Stimulated activated CD4-positive, alpha-beta T cell treated with anti-CD3 and anti-CD28 coated beads, Interleukin-4, amount 100 ng/mL, for 1 hour (primary cell): ENCODE data around the gene UVSSA.
A peak's percentile ranks its signal among the peaks of the same experiment; 100 is the strongest.
"Not testable (repeated sequence)": the region's sequence is repeated elsewhere in the genome, so short reads cannot be mapped to it uniquely, and the experiment has no call there.

Experiments
- DNase-seq: peaks from one replicate; pipeline ENCODE4 v3.0.0-alpha.2; 2020

The UVSSA gene

DNA sequence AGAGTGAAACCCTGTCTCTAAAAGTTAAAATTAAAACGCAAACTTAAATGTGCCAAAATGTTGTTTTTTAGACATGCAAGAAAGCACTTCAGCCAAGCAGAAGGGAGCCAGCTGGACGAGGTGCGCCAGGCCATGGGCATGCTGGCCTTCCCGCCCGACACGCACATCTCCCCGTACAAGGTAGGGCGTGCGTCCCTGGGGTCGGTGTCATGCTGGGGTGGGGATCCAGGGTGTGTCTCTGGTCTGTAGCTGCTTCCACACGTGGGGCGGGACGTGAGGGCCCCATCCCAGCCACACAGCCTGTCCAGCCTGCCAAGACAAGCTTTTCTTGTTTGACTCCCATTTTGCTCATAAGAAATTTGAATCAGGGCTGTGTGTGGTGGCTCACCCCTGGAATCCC, 14.3 kb upstream of the UVSSA start:
- no peak for DNase-seq

DNA sequence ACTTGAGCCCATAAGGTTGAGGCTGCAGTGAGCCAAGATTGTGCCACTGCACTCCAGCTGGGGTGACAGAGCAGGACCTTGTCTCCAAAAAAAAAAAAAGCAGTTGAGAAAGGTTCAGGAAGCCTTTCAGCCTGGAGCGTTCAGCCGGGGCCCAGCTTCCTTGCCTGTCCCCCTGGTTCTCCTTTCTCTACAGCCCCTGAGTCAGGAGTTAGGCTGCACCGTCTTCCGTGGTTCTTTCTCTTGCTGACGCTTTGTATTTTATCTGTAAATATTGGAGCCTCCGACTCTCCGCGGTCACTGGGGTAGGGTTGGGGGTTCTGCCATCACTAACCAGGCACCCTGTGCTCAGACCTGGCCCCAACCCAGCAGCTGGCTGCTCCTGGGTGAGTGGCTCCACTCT, 13.8 kb upstream of the UVSSA start:
- no peak for DNase-seq

GRCh38 chr4:1333851-1334578, 13.0 kb upstream of the UVSSA start:
- not testable (repeated sequence) for DNase-seq

DNA sequence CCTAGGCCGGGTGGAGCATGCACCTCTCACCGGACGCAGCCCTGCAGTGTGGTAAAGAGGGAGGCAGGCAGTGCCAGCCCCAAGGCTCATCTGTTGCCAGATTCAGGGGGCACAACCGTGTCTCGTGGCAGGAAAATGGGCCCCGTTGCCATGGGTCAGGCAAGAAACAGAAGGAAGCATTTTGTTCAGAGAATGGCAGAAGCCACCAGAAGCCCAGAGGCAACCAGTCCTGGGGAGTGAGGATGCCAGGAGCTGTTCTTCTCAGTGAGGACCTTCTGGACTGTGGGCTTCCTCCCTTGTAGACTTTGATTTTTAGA, 12.5 kb upstream of the UVSSA start:
- DNase-seq: no peak

DNA sequence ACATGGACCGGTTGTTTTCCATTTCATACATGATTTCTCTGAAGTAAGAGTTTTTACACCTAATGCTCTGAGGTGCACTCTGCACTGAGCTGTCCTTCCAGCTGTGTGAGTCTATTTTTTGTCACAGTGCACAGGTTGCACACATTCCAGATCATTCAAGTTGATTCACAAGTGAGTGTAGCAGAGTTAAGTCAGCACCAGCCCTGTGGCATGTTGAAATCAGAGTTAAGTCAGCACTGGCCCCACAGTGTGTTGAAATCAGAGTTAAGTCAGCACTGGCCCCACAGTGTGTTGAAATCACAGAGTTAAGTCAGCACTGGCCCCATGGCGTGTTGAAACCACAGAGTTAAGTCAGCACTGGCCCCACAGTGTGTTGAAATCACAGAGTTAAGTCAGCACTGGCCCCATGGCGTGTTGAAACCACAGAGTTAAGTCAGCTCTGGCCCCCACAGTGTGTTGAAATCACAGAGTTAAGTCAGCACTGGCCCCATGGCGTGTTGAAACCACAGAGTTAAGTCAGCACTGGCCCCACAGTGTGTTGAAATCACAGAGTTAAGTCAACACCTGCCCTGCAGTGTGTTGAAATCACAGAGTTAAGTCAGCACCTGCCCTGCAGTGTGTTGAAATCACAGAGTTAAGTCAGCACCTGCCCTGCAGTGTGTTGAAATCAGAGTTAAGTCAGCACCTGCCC, 11.7 kb upstream of the UVSSA start:
- DNase-seq: not testable (repeated sequence)

- no peak for DNase-seq
Observed at GRCh38 chr4:1336088-1336491, 10.9 kb upstream of the UVSSA start.

GRCh38 chr4:1337376-1337831, 9.6 kb upstream of the UVSSA start:
- DNase-seq: peak; percentile 55

DNA sequence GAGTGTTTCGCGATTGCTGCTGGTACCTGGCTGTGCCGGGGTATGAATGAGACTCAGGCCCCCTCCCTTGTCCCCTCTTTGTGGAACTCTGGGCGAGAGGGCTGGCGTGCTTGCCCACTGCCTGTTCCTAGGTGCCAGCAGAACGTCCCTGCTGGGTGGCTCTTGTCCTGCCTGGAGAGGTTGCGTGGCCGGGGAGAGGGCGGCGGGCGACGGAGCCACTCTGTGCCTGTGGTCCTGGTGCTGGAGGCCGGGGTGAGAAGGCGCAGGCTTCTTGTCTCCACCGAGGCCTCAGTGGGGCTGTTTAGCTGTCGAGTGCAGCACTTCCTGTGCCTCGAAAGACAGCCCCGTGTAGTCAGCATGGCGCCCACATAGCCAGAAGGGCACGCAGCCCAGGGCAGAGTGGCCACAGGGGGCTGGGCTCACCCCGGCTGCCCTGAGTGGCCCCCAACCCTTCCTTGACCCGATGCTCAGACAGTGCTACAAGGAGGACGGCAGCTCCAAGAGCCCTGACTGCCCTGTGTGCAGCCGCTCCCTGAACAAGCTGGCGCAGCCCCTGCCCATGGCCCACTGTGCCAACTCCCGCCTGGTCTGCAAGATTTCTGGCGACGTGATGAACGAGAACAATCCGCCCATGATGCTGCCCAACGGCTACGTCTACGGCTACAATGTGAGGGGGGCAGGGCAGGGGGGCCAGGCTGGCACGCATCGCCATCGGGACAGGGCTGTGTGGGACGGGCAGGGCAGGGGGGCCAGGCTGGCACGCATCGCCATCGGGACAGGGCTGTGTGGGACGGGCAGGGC, 8.9 kb upstream of the UVSSA start:
- no peak for DNase-seq

GRCh38 chr4:1338752-1339414, 8.1 kb upstream of the UVSSA start:
- DNase-seq: no peak

- DNase-seq: no peak
Observed at GRCh38 chr4:1339489-1339888, 7.5 kb upstream of the UVSSA start.

GRCh38 chr4:1340181-1340747, 6.7 kb upstream of the UVSSA start:
- DNase-seq: no peak

DNA sequence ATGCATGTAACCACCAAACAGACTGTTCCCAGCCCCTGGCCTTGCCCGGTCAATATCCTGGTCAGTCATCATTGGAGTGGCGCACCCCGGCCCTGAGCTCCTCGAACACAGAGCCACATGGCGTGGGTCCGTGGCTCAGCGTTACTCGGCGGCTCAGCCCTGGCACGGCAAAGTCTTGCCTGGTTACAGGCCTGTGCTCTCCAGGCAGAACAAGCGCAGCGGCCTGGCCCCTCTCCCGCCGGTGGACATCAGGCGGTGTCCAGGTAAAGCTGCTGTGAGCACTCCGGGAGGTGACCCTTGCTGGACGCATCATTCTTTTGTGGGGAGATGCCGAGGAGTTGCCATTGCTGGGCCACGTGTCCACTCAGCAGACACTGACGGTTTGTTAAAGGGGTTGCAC, 6.1 kb upstream of the UVSSA start:
- DNase-seq: no peak

DNA sequence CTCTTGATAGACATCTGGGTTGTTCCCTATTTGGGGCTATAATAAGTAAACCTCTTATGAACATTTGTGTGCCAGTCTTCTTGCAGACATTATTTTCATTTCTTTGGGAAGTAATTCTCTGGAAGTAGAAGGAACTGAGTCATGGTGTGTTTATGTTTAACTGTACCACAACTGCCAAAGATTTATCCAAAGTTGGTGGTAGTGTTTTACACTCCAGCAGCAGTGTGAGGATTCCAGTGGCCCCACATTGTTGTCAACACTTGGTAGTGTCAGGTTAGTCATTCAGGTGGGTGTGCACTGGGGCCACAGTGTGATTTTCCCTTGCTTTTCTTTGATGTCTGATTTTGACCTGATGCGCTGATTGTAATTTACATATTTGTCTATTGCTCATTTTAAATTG, 5.0 kb upstream of the UVSSA start:
- no peak for DNase-seq

GRCh38 chr4:1344696-1345095, 2.3 kb upstream of the UVSSA start:
- no peak for DNase-seq

DNA sequence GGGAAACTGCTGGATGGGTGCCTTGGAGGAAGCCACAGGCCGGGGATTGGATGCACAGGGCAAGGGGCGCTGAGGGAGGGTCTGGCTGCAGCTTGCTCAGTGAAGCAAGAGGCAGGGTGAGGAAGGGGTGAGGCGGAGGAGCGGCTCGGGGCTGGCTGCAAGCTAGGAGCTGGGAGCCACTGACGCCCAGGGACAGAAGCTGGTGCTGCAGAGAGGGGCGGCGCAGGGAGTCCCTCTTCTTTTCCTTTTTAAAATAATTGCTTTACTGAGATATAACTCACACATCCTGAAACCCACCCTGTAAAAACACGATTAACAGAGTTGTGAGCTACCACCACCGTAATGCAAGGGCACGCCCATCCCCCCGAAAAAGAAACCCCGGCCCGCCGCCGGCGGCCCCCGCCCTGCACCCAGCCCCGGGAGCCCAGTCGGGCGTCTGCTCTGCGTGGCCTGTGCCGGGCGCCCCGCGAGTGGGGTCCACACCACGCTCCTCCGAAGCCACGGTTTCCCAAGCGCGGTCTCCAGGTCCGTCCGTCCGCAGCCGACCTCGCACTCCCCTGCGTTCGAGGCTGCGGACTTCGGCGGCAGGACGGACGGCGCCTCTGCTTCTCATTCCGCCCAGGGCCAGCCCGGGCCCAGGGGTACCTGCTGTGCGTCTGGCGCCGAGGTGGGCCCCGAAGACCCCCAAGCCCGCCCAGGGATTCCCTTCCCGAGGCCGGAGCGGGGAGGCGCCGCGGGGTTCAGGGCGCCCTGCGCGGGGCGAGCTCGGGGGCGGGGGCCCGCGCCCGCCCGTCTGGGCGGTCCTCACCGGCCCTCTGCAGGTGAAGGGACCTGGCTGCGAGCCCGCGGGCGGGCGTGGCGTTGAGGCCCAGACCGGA, 866 bp upstream of the UVSSA start:
- DNase-seq: peak; percentile 52

- DNase-seq: peak; percentile 40
Observed at GRCh38 chr4:1347410-1347864, 429 bp downstream of the UVSSA start.

DNA sequence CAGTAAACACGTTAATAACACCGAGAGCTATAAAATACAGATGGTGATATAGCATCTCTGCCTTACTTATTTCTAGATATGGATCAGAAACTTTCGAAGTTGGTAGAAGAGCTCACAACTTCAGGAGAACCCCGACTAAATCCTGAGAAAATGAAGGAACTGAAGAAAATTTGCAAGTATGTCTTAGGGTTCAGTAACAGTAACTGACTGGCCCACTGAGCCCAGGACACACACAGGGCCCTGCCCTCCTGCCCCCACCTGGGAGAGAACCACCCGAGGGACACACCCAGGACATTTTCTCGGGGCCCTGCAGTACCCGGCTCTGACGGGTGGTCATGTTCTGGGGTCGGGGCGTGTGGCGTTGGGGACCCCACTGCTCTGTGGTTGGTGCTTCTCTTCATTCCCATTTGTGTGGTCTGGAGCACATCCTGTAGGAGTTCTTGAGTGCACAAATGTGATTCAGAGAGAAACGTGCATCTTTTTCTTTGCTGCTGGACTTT, 1.1 kb downstream of the UVSSA start:
- no peak for DNase-seq

- no peak for DNase-seq
Observed at GRCh38 chr4:1348746-1349145, 1.7 kb downstream of the UVSSA start.

- DNase-seq: no peak
Observed at GRCh38 chr4:1349359-1350168, 2.6 kb downstream of the UVSSA start.

GRCh38 chr4:1350169-1350520, 3.1 kb downstream of the UVSSA start:
- no peak for DNase-seq
